HepG2 (cell line): ENCODE results near the gene EDNRA.

Experiments
- ATF3 ChIP-seq: sonication (generic); formaldehyde crosslinking; IDR thresholded peaks from 2 replicates; pipeline ENCODE4 v1.4.0; 2020; ENCODE audit warnings: missing genetic modification reagents
- CREB1 ChIP-seq, 2 experiments: fragments of 450-650 bp in 1 of 2; IDR thresholded peaks; 2 replicates each; pipeline ENCODE4 v1.6.1; 2016 to 2017; ENCODE audit warnings: control low read depth in 1 of 2, mild to moderate bottlenecking in 1 of 2, missing compliant biosample characterization in 1 of 2, missing genetic modification characterization in 1 of 2
- GABPA ChIP-seq, 2 experiments: IDR thresholded peaks; 2 replicates each; pipeline ENCODE4 v1.6.1; 2011 to 2016; ENCODE audit warnings: low read depth in 2 of 2, low read length in 1 of 2, missing biosample characterization in 1 of 2, missing genetic modification characterization in 1 of 2
- IRF2 ChIP-seq: IDR thresholded peaks from 2 replicates; pipeline ENCODE4 v1.6.1; 2018; ENCODE audit warnings: missing genetic modification reagents, missing compliant biosample characterization
- PATZ1 ChIP-seq: sonication (generic); formaldehyde crosslinking; IDR thresholded peaks from 2 replicates; pipeline ENCODE4 v1.4.0; 2020; ENCODE audit warnings: missing genetic modification reagents
- TFAP4 ChIP-seq: sonication (generic); IDR thresholded peaks from 2 replicates; pipeline ENCODE4 v1.6.1; 2016; ENCODE audit warnings: low read depth, borderline replicate concordance

- no peak for TF ChIP-seq PATZ1
- no peak for TF ChIP-seq GABPA (IDR thresholded peaks at IDR 0.05; ENCODE audit: low read depth, low read length)
- TF ChIP-seq GABPA (CRISPR knock-in tag; IDR thresholded peaks at IDR 0.05; ENCODE audit: low read depth), result no peak
- no peak for TF ChIP-seq IRF2 (CRISPR knock-in tag)
- no peak for TF ChIP-seq TFAP4
- TF ChIP-seq CREB1 (IDR thresholded peaks at IDR 0.05), result no peak
- TF ChIP-seq CREB1 (CRISPR knock-in tag; IDR thresholded peaks at IDR 0.05), result no peak
- no peak for TF ChIP-seq ATF3 (CRISPR knock-in tag)
These were observed 67.4 kb downstream of the EDNRA start for GRCh38 chr4:147548256-147548655.
